Fibroblast of lung (primary cell): ENCODE measurements around the gene AFF2. TPM values are rescaled to one million over a fixed set of nuclear protein-coding genes. Genes with fewer than 3 reads are reported as not detected.

Source experiments
- DNase-seq, 2 donors: peaks; one replicate each; pipeline versions ENCODE4 v3.0.0 to v3.0.0-alpha.2; 2010; ENCODE audit warnings: low read depth in 2 of 2
- H2AFZ ChIP-seq: 2 replicates; pipeline ENCODE4 v1.5.1; 2012; ENCODE audit warnings: low read length, control low read depth, inconsistent platforms
- H3K27ac ChIP-seq: 2 replicates; pipeline ENCODE4 v1.5.1; 2011; ENCODE audit warnings: low read length, control low read depth; ENCODE audit not compliant: insufficient read depth
- H3K27me3 ChIP-seq: 2 replicates; pipeline ENCODE4 v1.5.1; 2011; ENCODE audit warnings: mild to moderate bottlenecking, low read length; ENCODE audit not compliant: control insufficient read depth, insufficient read depth
- H3K36me3 ChIP-seq: 2 replicates; pipeline ENCODE4 v1.5.1; 2011; ENCODE audit warnings: low read length; ENCODE audit not compliant: control insufficient read depth, insufficient read depth
- H3K4me1 ChIP-seq: 2 replicates; pipeline ENCODE4 v1.5.1; 2011; ENCODE audit warnings: low read length; ENCODE audit not compliant: control insufficient read depth, insufficient read depth; ENCODE audit errors: extremely low read depth
- H3K4me2 ChIP-seq: 2 replicates; pipeline ENCODE4 v1.5.1; 2011; ENCODE audit warnings: low read length, control low read depth; ENCODE audit not compliant: insufficient read depth; ENCODE audit errors: extremely low read depth
- H3K4me3 ChIP-seq, 4 experiments: fragments of 200-600 bp in 1 of 4; sonication (generic) in 1 of 4; replicated peaks in 1 of 4; 2 replicates each; pipeline ENCODE4 v1.5.1; 2011 to 2016; ENCODE audit warnings: low read length in 4 of 4, low read depth in 3 of 4, mild to moderate bottlenecking in 3 of 4, control low read depth in 2 of 4, inconsistent platforms in 1 of 4, mixed read lengths in 1 of 4; ENCODE audit not compliant: insufficient read depth in 1 of 4; ENCODE audit errors: control extremely low read depth in 1 of 4
- H3K79me2 ChIP-seq: 2 replicates; pipeline ENCODE4 v1.5.1; 2012; ENCODE audit warnings: mild to moderate bottlenecking, low read length, inconsistent platforms; ENCODE audit not compliant: control insufficient read depth, insufficient read depth
- H3K9ac ChIP-seq: 2 replicates; pipeline ENCODE4 v1.5.1; 2011; ENCODE audit warnings: mild to moderate bottlenecking, low read length, control low read depth; ENCODE audit not compliant: insufficient read depth
- H3K9me3 ChIP-seq: 2 replicates; pipeline ENCODE4 v1.5.1; 2012; ENCODE audit warnings: low read depth, low read length; ENCODE audit not compliant: control insufficient read depth, insufficient read depth
- H4K20me1 ChIP-seq: 2 replicates; pipeline ENCODE4 v1.5.1; 2011; ENCODE audit warnings: low read length; ENCODE audit not compliant: control insufficient read depth, insufficient read depth; ENCODE audit errors: extremely low read depth
- EZH2 ChIP-seq: IDR thresholded peaks from 2 replicates; pipeline ENCODE4 v1.5.1; 2012; ENCODE audit warnings: low read length, control low read depth, mild to moderate bottlenecking; ENCODE audit errors: missing control alignments
- polyA plus RNA-seq, 2 donors: library from polyadenylated mRNA; depleted of rRNA in 1 of 2; stranded (reverse) in 1 of 2; unstranded in 1 of 2; fragments of >200 nt; gene quantifications; 2 replicates each; pipeline ENCODE4 v1.2.1, GENCODE V29; 2011 to 2012; ENCODE audit warnings: missing spikeins in 1 of 2
- total RNA-seq: library from RNA; depleted of rRNA; stranded (reverse); fragments of >200 nt; gene quantifications from 2 replicates; pipeline ENCODE4 v1.2.1, GENCODE V29; 2014
- TF ChIP-seq, protein P1 (sequence below), 2 donors: IDR thresholded peaks in 1 of 2; conservative IDR thresholded peaks in 1 of 2; 1 replicate in 1 of 2; 2 replicates in 1 of 2; pipeline ENCODE4 v1.5.1; 2011 to 2012; ENCODE audit warnings: low read length in 2 of 2, control low read depth in 1 of 2, inconsistent platforms in 1 of 2, low read depth in 1 of 2, mild to moderate bottlenecking in 1 of 2

The AFF2 gene
- total and polyA plus RNA-seq, 2 donors (not counting 1 experiment from before 2014, with no cell fraction given): under 0.01 to 0.05 TPM

DNA sequence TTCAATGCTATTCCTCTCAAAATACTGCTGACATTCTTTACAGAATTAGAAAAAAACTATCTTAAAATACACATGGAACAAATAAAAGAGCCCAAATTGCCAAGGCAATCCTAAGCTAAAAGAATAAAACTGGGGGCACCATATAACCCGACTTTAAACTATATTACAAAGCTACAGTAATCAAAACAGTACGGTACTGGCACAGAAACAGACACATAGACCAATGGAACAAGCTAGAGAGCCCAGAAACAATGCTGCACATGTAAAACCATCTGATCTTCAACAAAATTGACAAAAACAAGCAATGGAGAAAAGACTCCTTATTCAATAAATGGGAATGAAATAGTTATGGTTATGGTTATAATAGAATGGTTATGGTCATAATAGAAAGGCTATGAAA lies 522.1 kb downstream of the AFF2 start:
- H3K4me1 ChIP-seq: no peaks in the 10 kb centered on the region
- H3K27ac ChIP-seq: no peak overlapping the region
- H3K4me2 ChIP-seq: no peak overlapping the region

GRCh38 chrX:149032449-149032848 lies 532.0 kb downstream of the AFF2 start:
- Histone ChIP-seq H4K20me1 (no peaks in the 10 kb centered on the region), H3K27ac (no peak overlapping the region), H3K9ac (no peak overlapping the region), H3K9me3 (no peaks in the 10 kb centered on the region), H3K36me3 (no peaks in the 10 kb centered on the region), H3K27me3 (no peaks in the 10 kb centered on the region), H3K4me2 (no peak overlapping the region), H3K4me3 (no peak overlapping the region), H3K79me2 (no peaks in the 10 kb centered on the region), H2AFZ (no peak overlapping the region), H3K4me1 (no peaks in the 10 kb centered on the region)
- DNase-seq: no peak
- TF ChIP-seq, protein P1, sequence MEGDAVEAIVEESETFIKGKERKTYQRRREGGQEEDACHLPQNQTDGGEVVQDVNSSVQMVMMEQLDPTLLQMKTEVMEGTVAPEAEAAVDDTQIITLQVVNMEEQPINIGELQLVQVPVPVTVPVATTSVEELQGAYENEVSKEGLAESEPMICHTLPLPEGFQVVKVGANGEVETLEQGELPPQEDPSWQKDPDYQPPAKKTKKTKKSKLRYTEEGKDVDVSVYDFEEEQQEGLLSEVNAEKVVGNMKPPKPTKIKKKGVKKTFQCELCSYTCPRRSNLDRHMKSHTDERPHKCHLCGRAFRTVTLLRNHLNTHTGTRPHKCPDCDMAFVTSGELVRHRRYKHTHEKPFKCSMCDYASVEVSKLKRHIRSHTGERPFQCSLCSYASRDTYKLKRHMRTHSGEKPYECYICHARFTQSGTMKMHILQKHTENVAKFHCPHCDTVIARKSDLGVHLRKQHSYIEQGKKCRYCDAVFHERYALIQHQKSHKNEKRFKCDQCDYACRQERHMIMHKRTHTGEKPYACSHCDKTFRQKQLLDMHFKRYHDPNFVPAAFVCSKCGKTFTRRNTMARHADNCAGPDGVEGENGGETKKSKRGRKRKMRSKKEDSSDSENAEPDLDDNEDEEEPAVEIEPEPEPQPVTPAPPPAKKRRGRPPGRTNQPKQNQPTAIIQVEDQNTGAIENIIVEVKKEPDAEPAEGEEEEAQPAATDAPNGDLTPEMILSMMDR (conservative IDR thresholded peaks at IDR 0.05 in 1 of 2, IDR thresholded peaks at IDR 0.05 in 1 of 2; ENCODE audit: low read depth in 1 of 2, low read length in 2 of 2): no peak
- TF ChIP-seq EZH2: no peak

More for the DNA sequence above, 522.1 kb downstream of the AFF2 start:
- H3K4me3 ChIP-seq: no peak overlapping the region
- H3K9ac ChIP-seq: no peak overlapping the region
- H4K20me1 ChIP-seq: no peaks in the 10 kb centered on the region
- H3K9me3 ChIP-seq: no peaks in the 10 kb centered on the region
- no peaks in the 10 kb centered on the region for H3K27me3 ChIP-seq
- no peaks in the 10 kb centered on the region for H3K79me2 ChIP-seq
- TF ChIP-seq EZH2: no peak
- TF ChIP-seq, protein P1 (conservative IDR thresholded peaks at IDR 0.05 in 1 of 2, IDR thresholded peaks at IDR 0.05 in 1 of 2; ENCODE audit: low read depth in 1 of 2, low read length in 2 of 2): no peak
- no peaks in the 10 kb centered on the region for H3K36me3 ChIP-seq
- no peak for DNase-seq
- no peak overlapping the region for H2AFZ ChIP-seq

DNA sequence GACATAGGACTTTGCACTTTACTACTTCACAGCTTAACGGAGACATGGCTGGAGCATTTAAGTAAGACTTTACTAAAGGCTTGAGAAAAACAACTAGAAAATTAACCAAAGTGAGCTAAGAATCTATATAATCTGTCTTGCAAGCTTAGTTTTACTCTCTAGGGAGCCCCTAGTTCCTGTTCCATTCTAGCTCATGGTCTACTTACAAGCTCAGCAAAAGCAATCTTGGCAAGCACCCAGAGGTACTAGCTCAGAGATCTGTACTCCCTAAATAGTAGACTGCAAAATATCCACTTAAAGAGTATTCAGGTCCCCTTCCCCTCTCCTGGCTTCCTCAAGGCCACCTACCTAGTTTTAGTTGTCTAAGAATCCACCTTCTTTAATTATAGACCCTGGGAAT lies 535.7 kb downstream of the AFF2 start:
- no peak overlapping the region for H3K9ac ChIP-seq
- H3K79me2 ChIP-seq: no peaks in the 10 kb centered on the region
- no peaks in the 10 kb centered on the region for H3K27me3 ChIP-seq
- TF ChIP-seq, protein P1 (conservative IDR thresholded peaks at IDR 0.05 in 1 of 2, IDR thresholded peaks at IDR 0.05 in 1 of 2; ENCODE audit: low read depth in 1 of 2, low read length in 2 of 2): no peak
- no peak for TF ChIP-seq EZH2
- no peak overlapping the region for H2AFZ ChIP-seq
- H3K4me2 ChIP-seq: no peak overlapping the region
- H3K4me1 ChIP-seq: no peaks in the 10 kb centered on the region
- H3K9me3 ChIP-seq: no peaks in the 10 kb centered on the region
- no peak overlapping the region for H3K4me3 ChIP-seq
- H3K36me3 ChIP-seq: no peaks in the 10 kb centered on the region
- H4K20me1 ChIP-seq: no peaks in the 10 kb centered on the region
- H3K27ac ChIP-seq: no peak overlapping the region
- no peak for DNase-seq
